ENCODE measurements around the gene SPATA21. TPM values are rescaled to one million over a fixed set of nuclear protein-coding genes. Genes with fewer than 3 reads are reported as not detected.

Gene SPATA21
- total RNA-seq, 1 donor from 2014 or later, result not detected

GRCh38 chr1:16422041-16422440 lies 15.2 kb downstream of the SPATA21 start:
- Mint-ChIP-seq H3K27me3 (ENCODE audit: low read depth, unreplicated experiment) (peaks cover 22% of the 10 kb centered on the region), H3K4me1 (ENCODE audit: low read depth, unreplicated experiment) (no peaks in the 10 kb centered on the region), H3K36me3 (ENCODE audit: low read depth, unreplicated experiment) (no peaks in the 10 kb centered on the region), H3K9me3 (ENCODE audit: unreplicated experiment) (peaks cover 2% of the 10 kb centered on the region), H3K4me3 (ENCODE audit: unreplicated experiment) (no peak overlapping the region), H3K27ac (ENCODE audit: unreplicated experiment) (no peak overlapping the region)
- Histone ChIP-seq H3K9me3 (ENCODE audit: insufficient read depth, low read depth, low read length) (no peaks in the 10 kb centered on the region), H3K4me3 (ENCODE audit: insufficient read depth, low read depth, low read length) (no peak overlapping the region), H2AFZ (ENCODE audit: low read depth, low read length) (no peak overlapping the region), H3K27ac (ENCODE audit: low read depth, low read length) (no peak overlapping the region), H3K4me1 (ENCODE audit: insufficient read depth, low read length) (no peaks in the 10 kb centered on the region), H3K9ac (ENCODE audit: low read length) (no peak overlapping the region), H3K27me3 (ENCODE audit: insufficient read depth, low read length) (peaks cover 9% of the 10 kb centered on the region), H3K36me3 (ENCODE audit: insufficient read depth, low read length) (no peaks in the 10 kb centered on the region), H3K4me2 (ENCODE audit: low read length) (no peak overlapping the region), H4K20me1 (ENCODE audit: insufficient read depth, low read length) (no peaks in the 10 kb centered on the region), H3K79me2 (ENCODE audit: insufficient read depth, low read length) (no peaks in the 10 kb centered on the region)
- FAIRE-seq, result no peak
- no peak for DNase-seq (ENCODE audit: low read depth)
- TF ChIP-seq CTCF (IDR thresholded peaks at IDR 0.05; ENCODE audit: insufficient read depth, low read depth, low read length) (no peak), EZH2 (IDR thresholded peaks at IDR 0.05; ENCODE audit: insufficient read depth, low read length) (no peak)

GRCh38 chr1:16421201-16421600 lies 16.0 kb downstream of the SPATA21 start:
- Histone ChIP-seq H3K27me3 (ENCODE audit: insufficient read depth, low read length) (peaks cover 9% of the 10 kb centered on the region), H2AFZ (ENCODE audit: low read depth, low read length) (no peak overlapping the region), H3K36me3 (ENCODE audit: insufficient read depth, low read length) (no peaks in the 10 kb centered on the region), H3K4me1 (ENCODE audit: insufficient read depth, low read length) (no peaks in the 10 kb centered on the region), H4K20me1 (ENCODE audit: insufficient read depth, low read length) (no peaks in the 10 kb centered on the region), H3K4me3 (ENCODE audit: insufficient read depth, low read depth, low read length) (no peak overlapping the region), H3K27ac (ENCODE audit: low read depth, low read length) (no peak overlapping the region), H3K79me2 (ENCODE audit: insufficient read depth, low read length) (no peaks in the 10 kb centered on the region), H3K9me3 (ENCODE audit: insufficient read depth, low read depth, low read length) (no peaks in the 10 kb centered on the region), H3K4me2 (ENCODE audit: low read length) (no peak overlapping the region), H3K9ac (ENCODE audit: low read length) (no peak overlapping the region)
- no peak for TF ChIP-seq EZH2 (IDR thresholded peaks at IDR 0.05; ENCODE audit: insufficient read depth, low read length)
- TF ChIP-seq CTCF (IDR thresholded peaks at IDR 0.05; ENCODE audit: insufficient read depth, low read depth, low read length), result no peak
- DNase-seq (ENCODE audit: low read depth) (no peak), FAIRE-seq (no peak)
- Mint-ChIP-seq H3K4me3 (ENCODE audit: unreplicated experiment) (no peak overlapping the region), H3K4me1 (ENCODE audit: low read depth, unreplicated experiment) (no peaks in the 10 kb centered on the region), H3K27ac (ENCODE audit: unreplicated experiment) (no peak overlapping the region), H3K27me3 (ENCODE audit: low read depth, unreplicated experiment) (peaks cover 23% of the 10 kb centered on the region), H3K36me3 (ENCODE audit: low read depth, unreplicated experiment) (no peaks in the 10 kb centered on the region), H3K9me3 (ENCODE audit: unreplicated experiment) (peaks cover 2% of the 10 kb centered on the region)

- Histone ChIP-seq H3K9me3 (ENCODE audit: insufficient read depth, low read depth, low read length) (no peaks in the 10 kb centered on the region), H3K9ac (ENCODE audit: low read length) (no peak overlapping the region), H3K27me3 (ENCODE audit: insufficient read depth, low read length) (peaks cover 9% of the 10 kb centered on the region), H3K79me2 (ENCODE audit: insufficient read depth, low read length) (no peaks in the 10 kb centered on the region), H3K27ac (ENCODE audit: low read depth, low read length) (no peak overlapping the region), H3K4me3 (ENCODE audit: insufficient read depth, low read depth, low read length) (no peak overlapping the region), H3K4me2 (ENCODE audit: low read length) (no peak overlapping the region), H2AFZ (ENCODE audit: low read depth, low read length) (no peak overlapping the region), H4K20me1 (ENCODE audit: insufficient read depth, low read length) (no peaks in the 10 kb centered on the region), H3K36me3 (ENCODE audit: insufficient read depth, low read length) (no peaks in the 10 kb centered on the region), H3K4me1 (ENCODE audit: insufficient read depth, low read length) (no peaks in the 10 kb centered on the region)
- peaks cover 27% of the 10 kb centered on the region for H3K27me3 Mint-ChIP-seq (ENCODE audit: low read depth, unreplicated experiment)
- no peak overlapping the region for H3K27ac Mint-ChIP-seq (ENCODE audit: unreplicated experiment)
- H3K36me3 Mint-ChIP-seq (ENCODE audit: low read depth, unreplicated experiment), result no peaks in the 10 kb centered on the region
- FAIRE-seq (no peak), DNase-seq (ENCODE audit: low read depth) (no peak)
- H3K9me3 Mint-ChIP-seq (ENCODE audit: unreplicated experiment), result peaks cover 2% of the 10 kb centered on the region
- TF ChIP-seq CTCF (IDR thresholded peaks at IDR 0.05; ENCODE audit: insufficient read depth, low read depth, low read length) (no peak), EZH2 (IDR thresholded peaks at IDR 0.05; ENCODE audit: insufficient read depth, low read length) (no peak)
- H3K4me1 Mint-ChIP-seq (ENCODE audit: low read depth, unreplicated experiment), result no peaks in the 10 kb centered on the region
- no peak overlapping the region for H3K4me3 Mint-ChIP-seq (ENCODE audit: unreplicated experiment)
Observed at GRCh38 chr1:16420424-16421118, 16.7 kb downstream of the SPATA21 start.
